Stomach (tissue), 9 donors: ENCODE measurements around the gene GGCX. TPM values are rescaled to one million over a fixed set of nuclear protein-coding genes. Genes with fewer than 3 reads are reported as not detected.
A peak's percentile ranks its signal among the peaks of the same experiment; 100 is the strongest.
"Not testable (repeated sequence)": the region's sequence is repeated elsewhere in the genome, so short reads cannot be mapped to it uniquely, and the experiment has no call there.

Experiments
- DNase-seq, 2 donors: peaks; one replicate each; pipeline versions ENCODE4 v3.0.0 to v3.0.0-alpha.2; 2013 to 2019
- H3K27ac ChIP-seq, 5 donors: fragments of 200-600 bp in 4 of 5; sonication (generic) in 4 of 5; one replicate each; pipeline ENCODE4 v1.5.1; 2013 to 2019; ENCODE audit warnings: mild to moderate bottlenecking in 1 of 5, moderate library complexity in 1 of 5
- H3K27me3 ChIP-seq, 3 donors: fragments of 200-600 bp; sonication (generic); one replicate each; pipeline ENCODE4 v1.5.1; 2017 to 2019; ENCODE audit warnings: mixed run types in 1 of 3
- H3K36me3 ChIP-seq, 4 donors: fragments of 200-600 bp; sonication (generic); 1 replicate in 3 of 4; 2 replicates in 1 of 4; pipeline ENCODE4 v1.5.1; 2016 to 2019
- H3K4me1 ChIP-seq, 4 donors: fragments of 200-600 bp; sonication (generic); one replicate each; pipeline ENCODE4 v1.5.1; 2016 to 2019
- H3K4me3 ChIP-seq, 4 donors: fragments of 200-600 bp; sonication (generic) in 3 of 4; one replicate each; pipeline ENCODE4 v1.5.1; 2016 to 2019; ENCODE audit warnings: mild to moderate bottlenecking in 1 of 4
- H3K9me3 ChIP-seq, 4 donors: fragments of 200-600 bp; sonication (generic); one replicate each; pipeline ENCODE4 v1.5.1; 2016 to 2019
- CTCF ChIP-seq, 7 experiments: fragments of 450-650 bp in 4 of 7; fragments of 200-600 bp in 3 of 7; sonication (generic) in 3 of 7; IDR thresholded peaks; one replicate each; pipeline ENCODE4 v1.5.1; 2016 to 2019; ENCODE audit warnings: antibody characterized with exemption in 7 of 7, control low read depth in 2 of 7, mild to moderate bottlenecking in 1 of 7
- EP300 ChIP-seq: sonication (generic); formaldehyde crosslinking; IDR thresholded peaks from one replicate; pipeline ENCODE4 v1.6.1; 2017; ENCODE audit warnings: antibody characterized with exemption
- POLR2A ChIP-seq, 4 donors: fragments of 450-650 bp; IDR thresholded peaks; one replicate each; pipeline ENCODE4 v1.6.1; 2016; ENCODE audit warnings: antibody characterized with exemption in 4 of 4, control low read depth in 2 of 4, mild to moderate bottlenecking in 1 of 4, moderate library complexity in 1 of 4
- POLR2AphosphoS5 ChIP-seq, 3 donors: sonication (generic); formaldehyde crosslinking; IDR thresholded peaks; one replicate each; pipeline ENCODE4 v1.6.1; 2016; ENCODE audit warnings: antibody characterized with exemption in 3 of 3
- whole genome bisulfite sequencing, 5 donors: extraction: QIAGEN DNeasy Blood & Tissue Kit in 3 of 5; methylation state at CpG; one replicate each; pipeline versions ENCODE4 v1.1.5 to v1.1.7; 2013 to 2018; 5-methylcytosine and 5-hydroxymethylcytosine counted together
- intact Hi-C: fragments of 100-400 bp; cut with DNase I; formaldehyde crosslinking; loops from one replicate; pipeline ENCODE4 v1.15.1; 2023; ENCODE audit warnings: low total_unique reads
- polyA plus RNA-seq, 3 donors: library from polyadenylated mRNA; stranded (reverse); fragments of 200-250 nt; gene quantifications; one replicate each; pipeline ENCODE4 v1.2.3, GENCODE V29; 2013
- total RNA-seq, 5 donors: library from RNA; depleted of rRNA; stranded (reverse); fragments of >200 nt; gene quantifications; one replicate each; pipeline versions ENCODE4 v1.1.0 to v1.2.3, GENCODE V29; 2014 to 2016
- donor health status: healthy with polysubstance abuse.
- donor health status: Bipolar disorder and iron deficiency.
- donor health status: healthy.

Gene GGCX
- total and polyA plus RNA-seq, 8 donors: 5.2 to 87.5 (median 15.9) TPM

GRCh38 chr2:85596026-85596333, 34.7 kb upstream of the GGCX start:
- 2 to 3% (median 2%) methylated on average over 10 of the region's 10 CpGs for WGBS, 5 donors
- no peaks in the 10 kb centered on the region for H3K27me3 ChIP-seq
- H3K36me3 ChIP-seq: peaks cover 14 to 45% (median 41%) of the 10 kb centered on the region in 4 donors
- DNase-seq: peak in 1 of 2 donors; percentile 46
- no peaks in the 10 kb centered on the region for H3K9me3 ChIP-seq
- peaks cover 24 to 84% (median 69%) of the 10 kb centered on the region in 4 donors for H3K4me1 ChIP-seq
- peak overlapping the region; percentile 80 to 91 (median 85) for H3K4me3 ChIP-seq
- intact Hi-C loops: no loop called here
- TF ChIP-seq POLR2A (IDR thresholded peaks at IDR 0.05) (no peak), CTCF (IDR thresholded peaks at IDR 0.05) (no peak), EP300 (no peak), POLR2AphosphoS5 (IDR thresholded peaks at IDR 0.05) (no peak)
- H3K27ac ChIP-seq: peak overlapping the region; percentile 84 to 94 (median 93)

GRCh38 chr2:85595301-85596025, 34.2 kb upstream of the GGCX start, which contains the start of gene RNF181:
RNF181 (plus strand) TSS chr2:85595745; CDS start chr2:85595764, 19 bp downstream.
- no peaks in the 10 kb centered on the region for H3K9me3 ChIP-seq
- WGBS, 5 donors: 0 to 1% (median 0%) methylated on average over 15 to 47 of the region's 47 CpGs
- H3K36me3 ChIP-seq: peaks cover 14 to 39% (median 38%) of the 10 kb centered on the region in 4 donors
- H3K4me1 ChIP-seq: peaks cover 28 to 84% (median 70%) of the 10 kb centered on the region in 4 donors
- intact Hi-C loops: no loop called here
- peak within 1 kb of the TSS; percentile 84 to 94 (median 93) for H3K27ac ChIP-seq
- peak in 2 of 4 donors; percentile 52 to 61 for TF ChIP-seq POLR2A (IDR thresholded peaks at IDR 0.05)
- TF ChIP-seq CTCF (IDR thresholded peaks at IDR 0.05): no peak
- TF ChIP-seq EP300: no peak
- peak; percentile 60 to 91 (median 81) for TF ChIP-seq POLR2AphosphoS5 (IDR thresholded peaks at IDR 0.05)
- H3K27me3 ChIP-seq: no peaks in the 10 kb centered on the region
- peak; percentile 95 to 99 for DNase-seq
- H3K4me3 ChIP-seq: peak within 1 kb of the TSS; percentile 80 to 91 (median 85)

GRCh38 chr2:85594715-85595300, 33.5 kb upstream of the GGCX start:
- Histone ChIP-seq H3K9me3 (no peaks in the 10 kb centered on the region), H3K27ac (peak overlapping the region; percentile 84 to 94 (median 93)), H3K4me1 (peaks cover 34 to 86% (median 72%) of the 10 kb centered on the region in 4 donors), H3K36me3 (peaks cover 14 to 33% (median 32%) of the 10 kb centered on the region in 4 donors), H3K27me3 (no peaks in the 10 kb centered on the region), H3K4me3 (peak overlapping the region; percentile 80 to 91 (median 85))
- TF ChIP-seq EP300 (no peak), POLR2AphosphoS5 (IDR thresholded peaks at IDR 0.05) (no peak)
- no peak for DNase-seq
- WGBS, 5 donors: 17 to 23% (median 20%) methylated on average over 8 to 13 of the region's 13 CpGs
- intact Hi-C loops: no loop called here

DNA sequence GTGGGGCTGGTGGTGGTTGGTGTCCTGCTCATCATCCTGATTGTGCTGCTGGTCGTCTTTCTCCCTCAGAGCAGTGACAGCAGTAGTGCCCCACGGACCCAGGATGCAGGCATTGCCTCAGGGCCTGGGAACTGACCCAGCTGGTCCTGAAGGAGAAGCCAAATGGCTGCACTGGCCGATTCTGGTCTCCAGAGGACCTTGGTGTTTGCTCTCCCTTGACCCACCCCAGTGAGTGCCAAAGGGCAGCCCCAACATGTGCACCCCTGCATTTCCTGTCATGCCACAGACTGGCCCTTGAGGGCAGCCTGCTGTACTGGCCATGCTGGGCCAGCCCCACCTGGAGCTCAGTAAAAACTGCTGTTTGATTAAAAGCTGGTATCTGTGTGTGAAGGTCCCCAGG, 31.7 kb upstream of the GGCX start:
- TF ChIP-seq POLR2AphosphoS5 (IDR thresholded peaks at IDR 0.05) (no peak), POLR2A (IDR thresholded peaks at IDR 0.05) (no peak), CTCF (IDR thresholded peaks at IDR 0.05) (no peak), EP300 (no peak)
- intact Hi-C loops: no loop called here
- Histone ChIP-seq H3K27ac (peak overlapping the region in 1 of 5 donors; percentile 42), H3K9me3 (no peaks in the 10 kb centered on the region), H3K27me3 (no peaks in the 10 kb centered on the region), H3K4me1 (peaks cover 44 to 86% (median 76%) of the 10 kb centered on the region in 4 donors), H3K36me3 (peaks cover 6 to 15% (median 14%) of the 10 kb centered on the region in 4 donors), H3K4me3 (no peak overlapping the region)
- DNase-seq: no peak
- WGBS, 5 donors: 47 to 63% (median 58%) methylated on average over 3 of the region's 3 CpGs; no CpG with 5 or more reads in 1 of the 5 donors

DNA sequence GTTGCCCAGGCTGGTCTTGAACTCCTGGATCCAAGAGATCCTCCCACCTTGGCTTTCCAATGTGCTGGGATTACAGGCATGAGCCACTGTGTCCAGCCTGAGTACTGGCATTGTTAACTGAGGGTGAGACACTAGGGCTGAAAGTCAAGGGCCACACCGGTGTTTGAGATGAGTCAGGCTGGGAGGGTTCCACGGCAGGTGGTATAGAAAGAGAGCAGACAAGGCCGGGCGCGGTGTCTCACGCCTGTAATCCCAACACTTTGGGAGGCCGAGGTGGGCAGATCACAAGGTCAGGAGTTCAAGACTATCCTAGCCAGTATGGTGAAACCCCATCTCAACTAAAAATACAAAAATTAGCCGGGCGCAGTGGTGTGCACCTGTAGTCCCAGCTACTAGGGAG, 31.0 kb upstream of the GGCX start:
- H3K9me3 ChIP-seq, H3K36me3 ChIP-seq, H3K27me3 ChIP-seq, H3K4me3 ChIP-seq, intact Hi-C loops: not testable (repeated sequence)
- peaks cover 48 to 86% (median 76%) of the 10 kb centered on the region in 4 donors for H3K4me1 ChIP-seq
- WGBS, 5 donors: 76 to 97% (median 86%) methylated on average over 9 of the region's 9 CpGs
- peak overlapping the region; percentile 16 to 94 (median 91) for H3K27ac ChIP-seq
- peak in 1 of 2 donors; percentile 39 for DNase-seq
